Activated naive CD8-positive, alpha-beta T cell (primary cell): ENCODE measurements around the gene PXMP2.

ENCODE experiments used
- H3K27ac Mint-ChIP-seq: one replicate; pipeline ENCODE4 v1.8.0; 2021; ENCODE audit warnings: mixed read lengths
- H3K27me3 Mint-ChIP-seq: one replicate; pipeline ENCODE4 v1.8.0; 2021; ENCODE audit warnings: mixed read lengths
- H3K36me3 Mint-ChIP-seq: one replicate; pipeline ENCODE4 v1.8.0; 2021; ENCODE audit warnings: mixed read lengths
- H3K4me1 Mint-ChIP-seq: one replicate; pipeline ENCODE4 v1.8.0; 2021; ENCODE audit warnings: low read depth, mixed read lengths
- H3K4me3 Mint-ChIP-seq: one replicate; pipeline ENCODE4 v1.8.0; 2021; ENCODE audit warnings: mild to moderate bottlenecking, mixed read lengths
- H3K9me3 Mint-ChIP-seq: one replicate; pipeline ENCODE4 v1.8.0; 2021; ENCODE audit warnings: low read depth, mixed read lengths

Gene PXMP2

GRCh38 chr12:132719141-132719953, 32.0 kb downstream of the PXMP2 start:
- Mint-ChIP-seq H3K4me3 (no peak overlapping the region), H3K27me3 (no peaks in the 10 kb centered on the region), H3K36me3 (no peaks in the 10 kb centered on the region), H3K4me1 (peaks cover 3% of the 10 kb centered on the region), H3K27ac (no peak overlapping the region), H3K9me3 (no peaks in the 10 kb centered on the region)

- H3K27ac Mint-ChIP-seq, result no peak overlapping the region
- H3K4me3 Mint-ChIP-seq, result no peak overlapping the region
- no peaks in the 10 kb centered on the region for H3K9me3 Mint-ChIP-seq
- no peaks in the 10 kb centered on the region for H3K27me3 Mint-ChIP-seq
- no peaks in the 10 kb centered on the region for H3K36me3 Mint-ChIP-seq
- no peaks in the 10 kb centered on the region for H3K4me1 Mint-ChIP-seq
These were observed 32.6 kb downstream of the PXMP2 start for GRCh38 chr12:132719954-132720324.

GRCh38 chr12:132720606-132721345, 33.4 kb downstream of the PXMP2 start:
- no peaks in the 10 kb centered on the region for H3K27me3 Mint-ChIP-seq
- H3K4me1 Mint-ChIP-seq, result no peaks in the 10 kb centered on the region
- no peaks in the 10 kb centered on the region for H3K36me3 Mint-ChIP-seq
- no peak overlapping the region for H3K4me3 Mint-ChIP-seq
- H3K27ac Mint-ChIP-seq, result no peak overlapping the region
- H3K9me3 Mint-ChIP-seq, result no peaks in the 10 kb centered on the region

GRCh38 chr12:132723015-132723763, 35.8 kb downstream of the PXMP2 start:
- H3K27ac Mint-ChIP-seq, result peak overlapping the region; percentile 22
- no peaks in the 10 kb centered on the region for H3K9me3 Mint-ChIP-seq
- H3K4me3 Mint-ChIP-seq, result no peak overlapping the region
- no peaks in the 10 kb centered on the region for H3K27me3 Mint-ChIP-seq
- H3K4me1 Mint-ChIP-seq, result no peaks in the 10 kb centered on the region
- no peaks in the 10 kb centered on the region for H3K36me3 Mint-ChIP-seq

- H3K36me3 Mint-ChIP-seq, result peaks cover 1% of the 10 kb centered on the region
- H3K27ac Mint-ChIP-seq, result peak overlapping the region; percentile 22
- no peak overlapping the region for H3K4me3 Mint-ChIP-seq
- no peaks in the 10 kb centered on the region for H3K9me3 Mint-ChIP-seq
- H3K27me3 Mint-ChIP-seq, result no peaks in the 10 kb centered on the region
- no peaks in the 10 kb centered on the region for H3K4me1 Mint-ChIP-seq
These were observed 36.4 kb downstream of the PXMP2 start for GRCh38 chr12:132723764-132724140.

GRCh38 chr12:132724506-132725241, 37.3 kb downstream of the PXMP2 start:
- H3K36me3 Mint-ChIP-seq, result peaks cover 2% of the 10 kb centered on the region
- no peaks in the 10 kb centered on the region for H3K9me3 Mint-ChIP-seq
- no peaks in the 10 kb centered on the region for H3K4me1 Mint-ChIP-seq
- no peak overlapping the region for H3K4me3 Mint-ChIP-seq
- H3K27me3 Mint-ChIP-seq, result no peaks in the 10 kb centered on the region
- H3K27ac Mint-ChIP-seq, result no peak overlapping the region

GRCh38 chr12:132726386-132726785, 39.0 kb downstream of the PXMP2 start:
- no peak overlapping the region for H3K27ac Mint-ChIP-seq
- H3K9me3 Mint-ChIP-seq, result no peaks in the 10 kb centered on the region
- H3K27me3 Mint-ChIP-seq, result no peaks in the 10 kb centered on the region
- H3K4me1 Mint-ChIP-seq, result no peaks in the 10 kb centered on the region
- H3K36me3 Mint-ChIP-seq, result peaks cover 2% of the 10 kb centered on the region
- no peak overlapping the region for H3K4me3 Mint-ChIP-seq

- Mint-ChIP-seq H3K9me3 (no peaks in the 10 kb centered on the region), H3K27me3 (no peaks in the 10 kb centered on the region), H3K4me3 (no peak overlapping the region), H3K27ac (no peak overlapping the region), H3K4me1 (no peaks in the 10 kb centered on the region), H3K36me3 (peaks cover 6% of the 10 kb centered on the region)
These were observed 39.9 kb downstream of the PXMP2 start for GRCh38 chr12:132727091-132727794.

- Mint-ChIP-seq H3K4me1 (no peaks in the 10 kb centered on the region), H3K27ac (no peak overlapping the region), H3K36me3 (peaks cover 9% of the 10 kb centered on the region), H3K9me3 (no peaks in the 10 kb centered on the region), H3K4me3 (no peak overlapping the region), H3K27me3 (no peaks in the 10 kb centered on the region)
These were observed 41.1 kb downstream of the PXMP2 start for GRCh38 chr12:132728502-132728901.

- Mint-ChIP-seq H3K4me3 (no peak overlapping the region), H3K27me3 (no peaks in the 10 kb centered on the region), H3K4me1 (no peaks in the 10 kb centered on the region), H3K36me3 (peaks cover 11% of the 10 kb centered on the region), H3K9me3 (no peaks in the 10 kb centered on the region), H3K27ac (no peak overlapping the region)
These were observed 42.3 kb downstream of the PXMP2 start for GRCh38 chr12:132729541-132730320.

- H3K4me1 Mint-ChIP-seq, result no peaks in the 10 kb centered on the region
- H3K4me3 Mint-ChIP-seq, result no peak overlapping the region
- peaks cover 11% of the 10 kb centered on the region for H3K36me3 Mint-ChIP-seq
- H3K9me3 Mint-ChIP-seq, result no peaks in the 10 kb centered on the region
- no peaks in the 10 kb centered on the region for H3K27me3 Mint-ChIP-seq
- H3K27ac Mint-ChIP-seq, result no peak overlapping the region
These were observed 43.0 kb downstream of the PXMP2 start for GRCh38 chr12:132730353-132730752.

- Mint-ChIP-seq H3K27me3 (no peaks in the 10 kb centered on the region), H3K4me1 (no peaks in the 10 kb centered on the region), H3K36me3 (peaks cover 11% of the 10 kb centered on the region), H3K9me3 (no peaks in the 10 kb centered on the region), H3K4me3 (no peak overlapping the region), H3K27ac (no peak overlapping the region)
These were observed 44.2 kb downstream of the PXMP2 start for GRCh38 chr12:132731574-132731973.

- H3K9me3 Mint-ChIP-seq, result no peaks in the 10 kb centered on the region
- no peaks in the 10 kb centered on the region for H3K27me3 Mint-ChIP-seq
- no peak overlapping the region for H3K4me3 Mint-ChIP-seq
- peaks cover 9% of the 10 kb centered on the region for H3K36me3 Mint-ChIP-seq
- no peaks in the 10 kb centered on the region for H3K4me1 Mint-ChIP-seq
- H3K27ac Mint-ChIP-seq, result no peak overlapping the region
These were observed 46.8 kb downstream of the PXMP2 start for GRCh38 chr12:132734206-132734605.
